SK-N-SH (cell line): ENCODE data around the gene UGDH. TPM values are rescaled to one million over a fixed set of nuclear protein-coding genes. Genes with fewer than 3 reads are reported as not detected.

Source experiments
- CTCF ChIA-PET: fragments of 300-600, 350-600 bp; formaldehyde crosslinking; extraction: SDS; loops from one replicate; lab custom pipeline; 2021; lab: Yijun Ruan, JAX
- POLR2A ChIA-PET: fragments of 350-600 bp; sonication (Branson Sonifier 250); formaldehyde crosslinking; extraction: SDS; loops from one replicate; lab custom pipeline; 2020; ENCODE audit warnings: antibody characterized with exemption, inconsistent platforms; lab: Yijun Ruan, JAX
- DNase-seq: peaks from one replicate; pipeline ENCODE4 v3.0.0; 2012
- H2AFZ ChIP-seq: fragments of 200-600 bp; sonication (generic); 2 replicates; pipeline ENCODE4 v1.8.1; 2016; ENCODE audit warnings: antibody characterized with exemption, mild to moderate bottlenecking, low read depth
- H3F3A ChIP-seq: fragments of 200-600 bp; sonication (generic); replicated peaks from 2 replicates; pipeline ENCODE3; 2016; ENCODE audit warnings: antibody characterized with exemption, mild to moderate bottlenecking; ENCODE audit not compliant: insufficient read depth
- H3K27ac ChIP-seq, 2 experiments: fragments of 200-500 bp in 1 of 2; fragments of 200-600 bp in 1 of 2; sonication (Bioruptor generic) in 1 of 2; sonication (generic), shearing (Covaris generic) in 1 of 2; 2 replicates each; pipeline versions ENCODE4 v1.5.1 to v1.6.1; 2014 to 2016; ENCODE audit warnings: low read depth in 2 of 2, inconsistent platforms in 1 of 2, low read length in 1 of 2, mild to moderate bottlenecking in 1 of 2, mixed read lengths in 1 of 2
- H3K27me3 ChIP-seq: fragments of 200-600 bp; sonication (generic), shearing (Covaris generic); 2 replicates; pipeline ENCODE4 v1.6.1; 2016; ENCODE audit warnings: mixed run types; ENCODE audit not compliant: insufficient read depth
- H3K36me3 ChIP-seq, 2 experiments: fragments of 200-500 bp in 1 of 2; fragments of 200-600 bp in 1 of 2; sonication (Bioruptor generic) in 1 of 2; sonication (generic) in 1 of 2; replicated peaks in 1 of 2; 2 replicates each; pipeline versions ENCODE3 to v1.5.1; 2014 to 2016; ENCODE audit warnings: low read length in 1 of 2, mild to moderate bottlenecking in 1 of 2; ENCODE audit not compliant: insufficient read depth in 2 of 2, control insufficient read depth in 1 of 2
- H3K4me1 ChIP-seq, 2 experiments: fragments of 200-500 bp in 1 of 2; fragments of 200-600 bp in 1 of 2; sonication (Bioruptor generic) in 1 of 2; sonication (generic), shearing (Covaris generic) in 1 of 2; 2 replicates each; pipeline versions ENCODE4 v1.5.1 to v1.6.1; 2014 to 2016; ENCODE audit warnings: low read depth in 1 of 2, low read length in 1 of 2, mixed run types in 1 of 2; ENCODE audit not compliant: insufficient read depth in 2 of 2, control insufficient read depth in 1 of 2
- H3K4me2 ChIP-seq: fragments of 200-600 bp; sonication (generic), shearing (Covaris generic); 2 replicates; pipeline ENCODE4 v1.6.1; 2017; ENCODE audit warnings: mixed run types
- H3K4me3 ChIP-seq, 2 experiments: fragments of 200-500 bp in 1 of 2; fragments of 200-600 bp in 1 of 2; sonication (Bioruptor generic) in 1 of 2; sonication (generic), shearing (Covaris generic) in 1 of 2; 2 replicates each; pipeline versions ENCODE4 v1.5.1 to v1.8.1; 2014 to 2016; ENCODE audit warnings: low read depth in 2 of 2, inconsistent platforms in 1 of 2, low read length in 1 of 2, mild to moderate bottlenecking in 1 of 2, mixed read lengths in 1 of 2, moderate library complexity in 1 of 2
- H3K79me2 ChIP-seq: fragments of 200-600 bp; sonication (generic); 2 replicates; pipeline ENCODE4 v1.8.1; 2017; ENCODE audit warnings: mild to moderate bottlenecking; ENCODE audit not compliant: insufficient read depth
- H3K9ac ChIP-seq: fragments of 200-600 bp; sonication (generic); 2 replicates; pipeline ENCODE4 v1.6.1; 2017; ENCODE audit warnings: mixed run types
- H3K9me2 ChIP-seq: fragments of 200-600 bp; sonication (generic); 2 replicates; pipeline ENCODE4 v1.6.1; 2017; ENCODE audit warnings: mixed run types
- H3K9me3 ChIP-seq: fragments of 200-600 bp; sonication (generic); 2 replicates; pipeline ENCODE4 v1.6.1; 2017; ENCODE audit warnings: mixed run types, mild to moderate bottlenecking, moderate library complexity
- H4K20me1 ChIP-seq: fragments of 200-600 bp; sonication (generic); 2 replicates; pipeline ENCODE4 v1.6.1; 2017; ENCODE audit warnings: mild to moderate bottlenecking, mixed run types; ENCODE audit not compliant: insufficient read depth
- CHD2 ChIP-seq: fragments of 150-350 bp; IDR thresholded peaks from 2 replicates; pipeline ENCODE4 v1.6.1; 2018; ENCODE audit warnings: low read length; ENCODE audit not compliant: partially characterized antibody
- CTCF ChIP-seq: fragments of 200-600 bp; sonication (generic); IDR thresholded peaks from 2 replicates; pipeline ENCODE4 v1.6.1; 2017; ENCODE audit warnings: antibody characterized with exemption, mild to moderate bottlenecking, moderate library complexity
- ELF1 ChIP-seq: IDR thresholded peaks from 2 replicates; pipeline ENCODE4 v1.4.0; 2012
- EZH2phosphoT487 ChIP-seq: fragments of 200-600 bp; sonication (generic); IDR thresholded peaks from 2 replicates; pipeline ENCODE4 v1.6.1; 2017; ENCODE audit warnings: low read depth, mixed run types, mild to moderate bottlenecking, antibody characterized with exemption, moderate library complexity, borderline replicate concordance
- FOXJ3 ChIP-seq: sonication (generic); formaldehyde crosslinking; IDR thresholded peaks from 2 replicates; pipeline ENCODE4 v1.5.1; 2020; ENCODE audit warnings: mild to moderate bottlenecking, missing genetic modification reagents
- FOXM1 ChIP-seq: IDR thresholded peaks from 2 replicates; pipeline ENCODE4 v1.4.0; 2012; ENCODE audit warnings: low read depth, mild to moderate bottlenecking
- JUND ChIP-seq: IDR thresholded peaks from 2 replicates; pipeline ENCODE4 v1.4.0; 2012
- NFIC ChIP-seq: IDR thresholded peaks from 2 replicates; pipeline ENCODE4 v1.4.0; 2012; ENCODE audit warnings: borderline replicate concordance
- PBX3 ChIP-seq: IDR thresholded peaks from 2 replicates; pipeline ENCODE4; 2012
- SIN3A ChIP-seq: IDR thresholded peaks from 2 replicates; pipeline ENCODE4 v1.6.1; 2012; ENCODE audit warnings: low read depth, mild to moderate bottlenecking, low read length, moderate library complexity, borderline replicate concordance
- TAF1 ChIP-seq: IDR thresholded peaks from 2 replicates; pipeline ENCODE4 v1.6.1; 2012; ENCODE audit warnings: low read depth, mild to moderate bottlenecking, low read length, moderate library complexity, borderline replicate concordance
- USF2 ChIP-seq: fragments of 150-350 bp; IDR thresholded peaks from 2 replicates; pipeline ENCODE4 v1.6.1; 2017; ENCODE audit warnings: antibody characterized with exemption, low read length, low read depth, borderline replicate concordance
- ZBTB33 ChIP-seq: IDR thresholded peaks from 2 replicates; pipeline ENCODE4 v1.4.0; 2012; ENCODE audit warnings: low read depth, borderline replicate concordance
- WGBS: methylation state at CpG from one replicate; pipeline ENCODE4 v1.1.6; 2017; ENCODE audit warnings: low lambda C conversion rate; 5-methylcytosine and 5-hydroxymethylcytosine counted together
- polyA plus RNA-seq, 3 experiments: library from polyadenylated mRNA; depleted of rRNA; stranded (reverse); fragments of >200 nt; gene quantifications; 2 replicates each; pipeline ENCODE4 v1.2.3, GENCODE V29; 2012
- TF ChIP-seq, protein P1 (sequence below): fragments of 150-350 bp; IDR thresholded peaks from 2 replicates; pipeline ENCODE4 v1.6.1; 2016; ENCODE audit warnings: mild to moderate bottlenecking, low read depth, low read length

UGDH gene
- polyA plus RNA-seq, 1 of the 3 experiments (the other 2 are of a cell fraction) = 41.6 TPM

DNA sequence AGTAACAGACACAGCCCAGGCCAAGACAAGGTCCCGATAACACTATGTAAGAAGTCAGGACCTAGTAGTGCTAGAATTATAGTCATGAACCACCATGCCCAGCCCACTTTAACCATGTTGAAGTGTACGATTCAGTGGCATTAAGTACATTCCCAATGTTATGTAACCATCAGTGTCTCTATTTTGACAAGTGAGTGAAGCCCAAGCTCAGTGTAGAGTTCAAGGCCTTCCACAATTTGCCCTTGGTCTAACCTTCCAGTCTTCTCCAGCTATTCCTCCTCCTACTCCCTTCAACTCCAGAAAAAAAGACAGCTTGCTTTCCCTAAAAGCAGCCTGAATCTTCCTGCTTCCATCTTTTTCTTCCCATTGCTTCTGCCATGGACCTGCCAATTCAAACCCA is 36.9 kb downstream of the UGDH start:
- Histone ChIP-seq H3K27ac (no peak overlapping the region), H2AFZ (no peak overlapping the region), H3K9me3 (no peaks in the 10 kb centered on the region), H3K79me2 (no peaks in the 10 kb centered on the region), H3K27me3 (no peaks in the 10 kb centered on the region), H3K9me2 (no peaks in the 10 kb centered on the region), H3K4me1 (no peaks in the 10 kb centered on the region), H3K9ac (no peak overlapping the region), H3K36me3 (no peaks in the 10 kb centered on the region), H3K4me2 (no peak overlapping the region), H3F3A (peaks cover 3% of the 10 kb centered on the region), H3K4me3 (no peak overlapping the region), H4K20me1 (no peaks in the 10 kb centered on the region)
- ChIA-PET POLR2A (no interaction called here), CTCF (no interaction called here)
- 85% methylated on average over 2 of the region's 2 CpGs for WGBS
- no peak for DNase-seq
- no peak for TF ChIP-seq FOXM1
- no peak for TF ChIP-seq ELF1
- TF ChIP-seq NFIC = no peak
- no peak for TF ChIP-seq CHD2
- TF ChIP-seq PBX3 = no peak
- TF ChIP-seq CTCF = no peak
- no peak for TF ChIP-seq ZBTB33
- TF ChIP-seq TAF1 = no peak
- TF ChIP-seq, protein P1, sequence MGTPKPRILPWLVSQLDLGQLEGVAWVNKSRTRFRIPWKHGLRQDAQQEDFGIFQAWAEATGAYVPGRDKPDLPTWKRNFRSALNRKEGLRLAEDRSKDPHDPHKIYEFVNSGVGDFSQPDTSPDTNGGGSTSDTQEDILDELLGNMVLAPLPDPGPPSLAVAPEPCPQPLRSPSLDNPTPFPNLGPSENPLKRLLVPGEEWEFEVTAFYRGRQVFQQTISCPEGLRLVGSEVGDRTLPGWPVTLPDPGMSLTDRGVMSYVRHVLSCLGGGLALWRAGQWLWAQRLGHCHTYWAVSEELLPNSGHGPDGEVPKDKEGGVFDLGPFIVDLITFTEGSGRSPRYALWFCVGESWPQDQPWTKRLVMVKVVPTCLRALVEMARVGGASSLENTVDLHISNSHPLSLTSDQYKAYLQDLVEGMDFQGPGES = no peak
- no peak for TF ChIP-seq USF2
- TF ChIP-seq SIN3A = no peak
- no peak for TF ChIP-seq EZH2phosphoT487
- TF ChIP-seq FOXJ3 (CRISPR knock-in tag) = no peak
- TF ChIP-seq JUND = no peak
